ENCODE data around the gene ASF1A. TPM values are rescaled to one million over a fixed set of nuclear protein-coding genes. Genes with fewer than 3 reads are reported as not detected.

Gene ASF1A
- total and polyA plus RNA-seq, 2 experiments from 2014 or later = 23.0 to 32.7 TPM

GRCh38 chr6:118897386-118897785 is 3.4 kb downstream of the ASF1A start:
- no peaks in the 10 kb centered on the region for H3K27me3 ChIP-seq
- H3K4me3 ChIP-seq = no peak overlapping the region
- no peak for DNase-seq (ENCODE audit: low spot score)
- H3K4me2 ChIP-seq = peak overlapping the region; percentile 80
- H3K9me3 ChIP-seq (ENCODE audit: low read depth) = no peaks in the 10 kb centered on the region
- no peaks in the 10 kb centered on the region for H3K9me2 ChIP-seq (replicated peaks; ENCODE audit: insufficient read depth)
- peaks cover 28% of the 10 kb centered on the region for H3K4me1 ChIP-seq (ENCODE audit: insufficient read depth)
- H3K27ac ChIP-seq = no peak overlapping the region
- H4K20me1 ChIP-seq (ENCODE audit: insufficient read depth, poor library complexity, severe bottlenecking) = peaks cover 18% of the 10 kb centered on the region
- no peaks in the 10 kb centered on the region for H3K36me3 ChIP-seq (replicated peaks; ENCODE audit: insufficient read depth, low read depth)
- peaks cover 71% of the 10 kb centered on the region for H3K79me2 ChIP-seq
- no peak overlapping the region for H2AFZ ChIP-seq
- TF ChIP-seq EZH2phosphoT487 (IDR thresholded peaks at IDR 0.05; ENCODE audit: low read depth, severe bottlenecking, unreplicated experiment) (no peak), EZH2 (IDR thresholded peaks at IDR 0.05; ENCODE audit: borderline replicate concordance) (no peak)
- TF ChIP-seq, protein P1, sequence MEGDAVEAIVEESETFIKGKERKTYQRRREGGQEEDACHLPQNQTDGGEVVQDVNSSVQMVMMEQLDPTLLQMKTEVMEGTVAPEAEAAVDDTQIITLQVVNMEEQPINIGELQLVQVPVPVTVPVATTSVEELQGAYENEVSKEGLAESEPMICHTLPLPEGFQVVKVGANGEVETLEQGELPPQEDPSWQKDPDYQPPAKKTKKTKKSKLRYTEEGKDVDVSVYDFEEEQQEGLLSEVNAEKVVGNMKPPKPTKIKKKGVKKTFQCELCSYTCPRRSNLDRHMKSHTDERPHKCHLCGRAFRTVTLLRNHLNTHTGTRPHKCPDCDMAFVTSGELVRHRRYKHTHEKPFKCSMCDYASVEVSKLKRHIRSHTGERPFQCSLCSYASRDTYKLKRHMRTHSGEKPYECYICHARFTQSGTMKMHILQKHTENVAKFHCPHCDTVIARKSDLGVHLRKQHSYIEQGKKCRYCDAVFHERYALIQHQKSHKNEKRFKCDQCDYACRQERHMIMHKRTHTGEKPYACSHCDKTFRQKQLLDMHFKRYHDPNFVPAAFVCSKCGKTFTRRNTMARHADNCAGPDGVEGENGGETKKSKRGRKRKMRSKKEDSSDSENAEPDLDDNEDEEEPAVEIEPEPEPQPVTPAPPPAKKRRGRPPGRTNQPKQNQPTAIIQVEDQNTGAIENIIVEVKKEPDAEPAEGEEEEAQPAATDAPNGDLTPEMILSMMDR (IDR thresholded peaks at IDR 0.05; ENCODE audit: poor library complexity) = no peak

- Histone ChIP-seq H4K20me1 (ENCODE audit: insufficient read depth, poor library complexity, severe bottlenecking) (peaks cover 18% of the 10 kb centered on the region), H3K79me2 (peaks cover 80% of the 10 kb centered on the region), H3K4me2 (peak overlapping the region; percentile 50), H3K4me3 (no peak overlapping the region), H3K9me2 (replicated peaks; ENCODE audit: insufficient read depth) (no peaks in the 10 kb centered on the region), H3K9me3 (ENCODE audit: low read depth) (no peaks in the 10 kb centered on the region), H3K27ac (no peak overlapping the region), H2AFZ (no peak overlapping the region), H3K36me3 (replicated peaks; ENCODE audit: insufficient read depth, low read depth) (no peaks in the 10 kb centered on the region), H3K4me1 (ENCODE audit: insufficient read depth) (peaks cover 24% of the 10 kb centered on the region), H3K27me3 (no peaks in the 10 kb centered on the region)
- WGBS (ENCODE audit: low lambda C conversion rate, missing lambda C conversion rate) = 72% methylated on average over 6 of the region's 6 CpGs
- no peak for DNase-seq (ENCODE audit: low spot score)
- TF ChIP-seq EZH2 (IDR thresholded peaks at IDR 0.05; ENCODE audit: borderline replicate concordance) = no peak
- TF ChIP-seq, protein P1 (IDR thresholded peaks at IDR 0.05; ENCODE audit: poor library complexity) = no peak
- TF ChIP-seq EZH2phosphoT487 (IDR thresholded peaks at IDR 0.05; ENCODE audit: low read depth, severe bottlenecking, unreplicated experiment) = no peak
Observed at GRCh38 chr6:118899948-118900347, 6.0 kb downstream of the ASF1A start.

DNA sequence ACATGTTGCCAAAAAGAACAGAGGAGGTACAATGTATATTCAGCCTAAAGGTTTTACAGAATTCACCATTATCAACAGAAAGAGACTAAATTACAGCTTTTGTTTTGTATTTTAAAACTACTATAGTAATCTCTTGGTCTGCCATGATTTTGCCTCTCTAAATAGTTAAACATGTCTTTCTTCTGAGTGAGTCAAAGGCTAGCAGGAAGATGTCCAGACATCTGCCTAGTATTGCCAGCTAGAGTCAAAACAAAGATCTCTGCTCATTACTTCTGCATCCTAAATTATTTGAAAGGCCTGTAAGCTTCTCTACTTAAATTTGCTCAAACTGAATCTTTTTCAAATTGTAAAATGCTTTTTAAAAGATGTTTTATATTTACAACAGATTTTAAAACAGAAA is 8.8 kb downstream of the ASF1A start:
- TF ChIP-seq EZH2phosphoT487 (IDR thresholded peaks at IDR 0.05; ENCODE audit: low read depth, severe bottlenecking, unreplicated experiment) = no peak
- no peak for TF ChIP-seq EZH2 (IDR thresholded peaks at IDR 0.05; ENCODE audit: borderline replicate concordance)
- TF ChIP-seq, protein P1 (IDR thresholded peaks at IDR 0.05; ENCODE audit: poor library complexity) = no peak
- H3K4me3 ChIP-seq = no peak overlapping the region
- peaks cover 13% of the 10 kb centered on the region for H4K20me1 ChIP-seq (ENCODE audit: insufficient read depth, poor library complexity, severe bottlenecking)
- H3K4me2 ChIP-seq = no peak overlapping the region
- DNase-seq (ENCODE audit: low spot score) = no peak
- H3K9me3 ChIP-seq (ENCODE audit: low read depth) = no peaks in the 10 kb centered on the region
- no peak overlapping the region for H2AFZ ChIP-seq
- peak overlapping the region; percentile 49 for H3K27ac ChIP-seq
- no peaks in the 10 kb centered on the region for H3K27me3 ChIP-seq
- H3K79me2 ChIP-seq = peaks cover 63% of the 10 kb centered on the region
- H3K36me3 ChIP-seq (replicated peaks; ENCODE audit: insufficient read depth, low read depth) = no peaks in the 10 kb centered on the region
- H3K9me2 ChIP-seq (replicated peaks; ENCODE audit: insufficient read depth) = no peaks in the 10 kb centered on the region
- peaks cover 13% of the 10 kb centered on the region for H3K4me1 ChIP-seq (ENCODE audit: insufficient read depth)

- Histone ChIP-seq H4K20me1 (ENCODE audit: insufficient read depth, poor library complexity, severe bottlenecking) (peaks cover 10% of the 10 kb centered on the region), H2AFZ (no peak overlapping the region), H3K9me3 (ENCODE audit: low read depth) (no peaks in the 10 kb centered on the region), H3K4me2 (no peak overlapping the region), H3K36me3 (replicated peaks; ENCODE audit: insufficient read depth, low read depth) (no peaks in the 10 kb centered on the region), H3K4me3 (no peak overlapping the region), H3K4me1 (ENCODE audit: insufficient read depth) (peaks cover 13% of the 10 kb centered on the region), H3K27me3 (no peaks in the 10 kb centered on the region), H3K79me2 (peaks cover 59% of the 10 kb centered on the region), H3K9me2 (replicated peaks; ENCODE audit: insufficient read depth) (no peaks in the 10 kb centered on the region), H3K27ac (peak overlapping the region; percentile 49)
- no peak for DNase-seq (ENCODE audit: low spot score)
- WGBS (ENCODE audit: low lambda C conversion rate, missing lambda C conversion rate) = 53% methylated on average over 2 of the region's 2 CpGs
- TF ChIP-seq, protein P1 (IDR thresholded peaks at IDR 0.05; ENCODE audit: poor library complexity) = no peak
- TF ChIP-seq EZH2phosphoT487 (IDR thresholded peaks at IDR 0.05; ENCODE audit: low read depth, severe bottlenecking, unreplicated experiment) (no peak), EZH2 (IDR thresholded peaks at IDR 0.05; ENCODE audit: borderline replicate concordance) (no peak)
Observed at GRCh38 chr6:118903138-118903537, 9.2 kb downstream of the ASF1A start.

Data from hepatocyte (in vitro differentiated cells).